Pulmonary artery endothelial cell (primary cell): ENCODE measurements around the gene TNNT2. TPM values are rescaled to one million over a fixed set of nuclear protein-coding genes. Genes with fewer than 3 reads are reported as not detected.

Experiments
- DNase-seq: peaks from one replicate; pipeline ENCODE4 v3.0.0-alpha.2; 2011; ENCODE audit warnings: low read depth, low spot score
- total RNA-seq: library from RNA; depleted of rRNA; stranded (reverse); fragments of >200 nt; gene quantifications from 2 replicates; pipeline ENCODE4 v1.2.3, GENCODE V29; 2014

Gene TNNT2
- not detected in 2 replicates for total RNA-seq

DNA sequence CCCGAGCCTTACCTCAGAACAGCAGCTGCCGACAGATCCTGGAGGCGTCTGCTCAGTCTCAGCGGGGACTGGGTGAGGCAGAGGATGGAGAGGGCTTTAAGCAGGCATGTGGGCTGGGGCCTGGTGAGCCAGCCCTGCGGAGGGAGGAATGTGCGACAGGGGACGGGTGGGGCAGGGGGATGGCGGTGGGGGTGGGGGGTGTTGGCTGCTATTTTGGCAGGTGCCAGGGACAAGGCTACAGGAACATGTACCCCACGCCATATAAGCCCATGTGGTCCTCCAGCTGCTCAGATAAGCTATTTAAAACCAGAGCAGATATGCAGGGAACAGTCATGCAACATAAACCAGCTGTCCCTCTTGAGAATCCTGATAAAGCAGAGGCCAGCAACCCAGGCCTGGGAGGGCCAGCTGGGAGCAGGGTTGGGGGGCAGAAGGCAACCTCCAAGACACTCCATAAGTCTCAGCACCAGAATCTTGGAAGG, at the start of gene TNNT2:
Gene TNNT2, minus strand, starts transcription at position 70 of the 482 bp plus-strand sequence. CDS start 4,426 bp downstream, outside the sequence.
- no peak for DNase-seq

DNA sequence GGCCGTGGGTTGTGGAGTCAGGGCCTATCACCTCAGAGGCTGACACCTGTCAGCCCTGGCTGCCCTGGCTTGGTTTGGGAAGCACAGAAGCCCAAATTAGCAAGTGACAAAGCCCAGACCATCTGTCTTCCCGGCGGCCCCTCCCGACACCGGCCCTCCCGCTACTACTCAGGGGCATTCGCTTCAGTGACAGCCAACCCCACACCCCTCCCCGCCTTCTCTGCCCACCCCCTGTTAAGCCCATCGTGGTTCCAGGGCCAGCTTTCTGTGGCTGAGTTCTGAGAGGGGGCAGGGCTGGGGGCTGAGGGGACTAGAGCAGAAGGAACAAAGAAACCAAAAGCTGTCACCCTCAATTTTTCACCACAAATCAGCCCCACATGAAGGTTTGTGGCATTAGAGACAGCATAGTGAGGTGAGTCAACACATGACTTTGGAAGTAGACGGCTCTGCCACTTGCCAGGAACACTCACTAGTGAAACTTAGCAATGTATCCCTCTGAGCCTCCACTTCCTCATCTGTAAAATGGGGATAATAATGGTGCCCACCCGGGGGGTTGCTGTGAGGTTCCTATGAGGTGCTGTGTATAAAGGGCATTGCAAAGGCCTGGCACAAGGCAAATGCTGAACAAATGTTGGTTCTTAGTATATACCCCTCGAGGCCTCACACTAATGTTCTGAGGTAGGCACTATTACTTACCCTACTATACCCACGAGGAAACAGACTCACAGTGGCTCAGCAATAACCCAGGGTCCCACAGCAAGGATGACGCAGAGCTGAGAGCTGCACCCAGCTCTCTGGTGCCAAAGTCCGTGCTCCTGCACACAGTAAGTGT, 49.2 kb upstream of the TNNT2 start:
- no peak for DNase-seq

DNA sequence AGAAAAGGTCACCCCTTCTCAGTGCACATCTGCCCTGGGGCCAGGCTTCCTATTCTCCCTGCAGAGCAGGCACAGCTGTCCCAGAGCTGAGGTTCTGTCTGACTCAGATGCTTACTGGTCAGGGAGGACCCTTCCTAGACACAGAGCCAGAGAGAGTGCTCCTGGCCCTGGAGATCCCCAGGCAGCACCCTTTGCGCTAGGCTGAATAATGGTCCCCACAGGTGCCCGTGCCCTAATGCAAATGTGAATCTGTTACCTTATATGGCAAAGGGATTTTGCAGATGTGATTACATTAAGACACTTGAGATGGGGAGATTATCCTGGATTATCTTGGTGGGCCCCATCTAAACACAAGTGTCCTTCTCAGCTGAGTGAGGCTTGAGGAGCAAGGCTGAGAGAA, 46.7 kb upstream of the TNNT2 start:
- no peak for DNase-seq

DNA sequence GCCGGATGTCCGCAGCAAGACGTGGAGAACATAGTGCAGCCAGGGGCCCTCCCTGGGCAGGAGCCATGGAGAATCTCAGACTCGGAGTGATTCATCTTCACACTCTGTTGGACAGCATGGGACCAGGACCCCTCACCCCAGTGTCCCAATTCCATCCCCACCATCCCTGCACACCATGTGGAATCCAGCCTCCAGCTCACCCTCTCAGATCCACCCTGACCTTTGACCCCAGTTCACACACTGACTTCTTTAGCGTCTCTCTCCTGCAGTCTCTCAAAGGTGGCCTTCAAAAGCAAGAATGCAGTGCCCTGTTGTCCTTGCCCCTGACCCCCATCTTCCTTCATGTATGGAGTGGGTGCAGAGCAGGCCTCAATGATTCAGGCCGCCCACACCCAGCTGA, 46.2 kb upstream of the TNNT2 start:
- DNase-seq = no peak

DNA sequence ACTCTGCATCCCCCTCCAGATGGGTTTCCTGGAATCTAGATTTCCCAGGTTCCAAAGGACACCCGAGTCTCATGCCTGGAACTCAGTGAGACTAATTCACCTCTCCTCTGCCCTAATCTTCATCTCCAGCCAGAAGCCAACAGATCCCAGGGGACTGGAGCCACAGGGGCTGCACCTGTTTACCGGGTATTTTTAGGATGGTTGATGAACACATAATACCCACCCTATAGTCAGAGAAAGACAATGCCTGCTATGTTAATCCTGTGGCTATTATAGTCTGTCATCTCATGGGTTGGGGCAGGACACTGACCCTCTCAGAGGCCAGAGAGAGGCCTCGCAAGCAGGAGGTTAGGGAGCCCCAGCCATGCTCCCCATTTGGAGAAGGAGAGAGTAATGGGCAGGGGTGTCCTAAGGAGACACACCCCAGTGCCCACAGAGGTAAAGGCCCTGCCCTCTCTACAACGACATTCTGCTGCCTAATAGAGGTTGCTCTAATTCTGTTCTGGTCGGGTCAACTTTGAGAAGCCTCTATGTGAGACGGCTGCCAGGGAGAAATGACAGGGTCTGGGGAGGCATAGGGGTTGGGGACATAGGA, 45.1 kb upstream of the TNNT2 start:
- DNase-seq = no peak

DNA sequence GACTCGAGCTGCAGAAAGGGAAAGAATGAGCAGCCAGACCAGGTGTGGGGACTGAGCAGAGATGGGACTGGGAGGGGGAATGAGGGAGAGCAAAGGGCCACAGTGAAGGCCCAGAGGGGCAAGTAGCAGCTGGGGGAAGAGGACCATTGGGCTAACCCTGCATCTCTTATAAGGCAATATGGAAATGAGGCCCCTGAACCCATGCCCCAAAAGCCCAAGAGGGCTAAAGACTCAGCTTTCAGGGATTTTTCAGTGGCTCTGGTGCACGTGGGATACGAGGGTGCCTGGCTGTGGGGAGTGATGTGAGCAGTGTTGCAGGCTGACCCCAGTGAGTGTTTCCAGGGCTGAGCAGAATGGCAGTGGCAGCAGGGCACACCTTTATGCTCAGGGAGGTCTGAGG, 44.5 kb upstream of the TNNT2 start:
- DNase-seq = no peak

DNA sequence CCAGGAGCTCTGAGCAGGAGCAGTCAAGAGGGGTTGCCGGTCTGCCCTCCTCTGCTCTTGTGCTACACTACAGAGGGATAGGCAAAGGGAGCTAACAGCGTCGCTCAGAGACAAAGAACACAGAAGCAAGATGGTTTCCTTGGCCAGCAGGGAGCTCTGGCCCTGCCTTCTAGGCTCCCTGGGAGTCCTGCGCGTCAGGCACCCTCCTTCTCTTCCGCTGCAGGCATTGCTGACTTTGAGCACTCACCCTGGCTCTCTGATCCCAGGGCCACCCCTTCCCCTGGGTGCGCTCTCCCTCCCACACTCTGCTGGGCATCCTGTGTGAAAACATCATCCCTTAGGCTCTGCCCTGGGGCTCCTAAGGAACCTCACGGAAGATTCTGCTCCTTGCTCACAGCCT, 43.6 kb upstream of the TNNT2 start:
- no peak for DNase-seq

DNA sequence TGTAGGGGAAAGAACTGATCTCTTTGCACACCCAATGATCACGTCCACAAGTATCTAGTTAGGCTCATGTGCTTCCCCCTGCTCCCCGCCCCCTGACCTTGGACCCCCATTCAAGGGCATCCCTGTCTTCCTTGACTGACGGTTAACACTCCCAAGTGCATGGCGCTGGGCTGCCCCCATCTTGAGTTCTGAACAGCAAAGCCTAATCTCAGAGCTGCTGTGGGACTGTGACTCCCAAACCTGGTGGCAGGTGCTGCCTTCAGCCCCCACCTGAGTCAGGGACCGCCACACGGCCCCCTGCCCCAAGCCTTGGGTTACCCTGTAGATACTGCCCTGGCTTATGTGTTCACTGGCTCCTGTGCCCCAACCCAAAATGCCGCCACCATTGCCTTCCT, 43.1 kb upstream of the TNNT2 start:
- no peak for DNase-seq

DNA sequence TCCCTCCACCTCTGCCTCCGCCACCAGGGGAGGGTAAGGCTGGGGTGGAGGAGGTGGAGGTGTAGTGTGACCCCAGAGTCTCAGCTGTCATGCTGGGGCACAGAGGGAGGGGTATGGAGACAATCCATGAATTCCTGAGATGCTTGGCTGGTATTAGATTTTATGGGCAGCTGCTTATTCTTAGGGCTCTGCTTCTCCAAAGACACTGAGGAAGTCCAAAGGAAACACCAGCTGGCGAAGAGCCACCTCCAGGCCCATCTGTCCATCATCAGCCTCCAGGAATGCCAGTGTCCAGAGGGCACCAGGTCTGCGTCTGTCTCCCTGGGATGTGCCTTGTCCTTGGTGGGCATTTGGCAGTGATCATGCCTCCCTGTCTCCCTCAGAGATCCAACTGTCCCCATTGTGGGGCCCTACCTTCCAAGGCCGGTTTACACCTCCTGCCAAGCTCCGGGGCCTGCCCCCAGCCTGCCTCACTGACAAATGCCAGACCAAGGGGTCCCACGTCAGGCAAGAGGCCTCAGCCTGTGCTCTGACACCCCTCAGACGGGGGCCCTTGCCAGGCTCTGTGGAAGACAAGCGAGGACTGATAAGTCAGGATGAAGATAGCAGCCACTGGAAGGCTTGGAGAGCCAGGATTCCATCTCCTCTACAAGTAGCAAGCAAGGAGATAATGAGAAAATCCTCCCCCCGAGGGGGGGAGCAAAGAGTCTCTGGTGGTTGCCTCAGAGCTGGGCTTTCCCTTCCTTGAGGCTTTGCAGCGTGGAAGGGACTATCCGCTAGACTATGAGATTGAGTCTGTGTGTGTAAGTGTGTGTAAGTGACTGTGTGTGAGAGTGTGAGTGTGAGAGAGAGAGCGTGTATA, 42.5 kb upstream of the TNNT2 start:
- no peak for DNase-seq

DNA sequence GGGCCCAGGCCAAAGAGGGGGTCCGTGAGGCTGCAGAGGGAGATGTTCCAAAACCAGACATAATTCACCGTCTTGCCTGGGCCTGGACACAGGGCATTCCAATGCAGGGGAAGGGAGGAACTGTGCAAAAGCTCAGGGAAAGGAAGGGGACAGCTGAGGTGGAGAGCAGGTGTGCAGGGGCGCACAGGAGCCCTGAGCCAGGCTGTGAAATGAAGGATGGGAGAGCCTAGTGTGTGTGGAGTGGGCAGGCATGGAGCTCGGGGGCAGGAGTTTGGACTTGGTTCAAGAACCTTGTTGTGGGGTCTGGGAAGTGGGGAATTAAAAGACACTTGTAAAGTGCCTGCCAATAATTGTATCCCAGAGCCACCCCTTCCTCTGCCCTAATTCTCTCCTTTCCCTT, 41.8 kb upstream of the TNNT2 start:
- DNase-seq = no peak

DNA sequence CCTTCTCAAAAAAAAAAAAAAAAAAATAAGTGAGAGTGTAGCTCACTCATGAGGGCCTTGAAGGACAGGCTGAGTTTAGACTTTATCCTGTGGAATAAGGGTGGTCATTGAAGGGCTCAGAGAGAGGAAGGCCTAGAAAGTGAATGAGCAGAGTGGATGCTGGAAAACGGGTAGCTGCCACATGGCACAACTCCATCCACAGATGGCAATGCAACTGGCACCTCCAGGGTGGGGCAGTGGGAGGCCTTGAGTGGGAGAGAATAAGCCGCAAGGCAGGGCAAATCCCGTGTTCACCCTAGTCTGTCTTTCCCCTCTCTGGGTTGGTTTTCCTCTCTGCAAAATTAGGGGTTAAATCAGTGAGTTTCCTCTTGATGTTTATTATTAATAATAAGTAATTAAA, 41.0 kb upstream of the TNNT2 start:
- no peak for DNase-seq

DNA sequence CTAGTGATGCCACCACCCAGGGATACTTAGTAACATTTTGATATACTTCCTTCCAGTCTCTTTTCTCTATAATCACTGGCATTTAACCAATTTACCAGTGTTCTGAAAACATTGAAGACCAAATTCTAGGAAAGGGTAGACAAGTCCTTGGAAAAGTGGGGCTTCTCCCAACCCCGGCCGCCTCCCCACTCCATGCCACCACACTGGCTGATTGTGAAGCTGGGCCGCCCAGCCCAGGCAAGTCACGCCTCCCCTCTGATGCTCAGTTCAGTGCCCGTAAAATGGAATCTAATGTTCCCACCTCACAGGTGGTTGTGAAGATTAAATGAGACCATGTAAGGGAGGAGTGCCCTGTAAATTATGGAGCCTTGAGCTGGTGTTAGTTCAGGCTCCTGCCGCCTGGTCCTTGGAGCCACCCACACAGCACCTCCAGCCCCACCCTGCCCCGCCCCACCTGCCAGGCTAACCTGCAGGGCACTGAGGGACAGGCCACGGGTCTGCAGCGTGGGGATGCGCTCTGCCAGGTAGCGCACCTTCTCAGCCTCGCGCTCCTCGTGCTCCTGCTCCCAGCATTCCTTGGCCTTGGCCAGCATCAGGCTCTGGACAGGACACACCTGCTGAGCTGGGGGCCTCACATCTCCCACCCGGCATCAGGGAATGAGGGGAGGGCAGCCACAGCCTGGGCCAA, 36.7 kb upstream of the TNNT2 start:
- no peak for DNase-seq

DNA sequence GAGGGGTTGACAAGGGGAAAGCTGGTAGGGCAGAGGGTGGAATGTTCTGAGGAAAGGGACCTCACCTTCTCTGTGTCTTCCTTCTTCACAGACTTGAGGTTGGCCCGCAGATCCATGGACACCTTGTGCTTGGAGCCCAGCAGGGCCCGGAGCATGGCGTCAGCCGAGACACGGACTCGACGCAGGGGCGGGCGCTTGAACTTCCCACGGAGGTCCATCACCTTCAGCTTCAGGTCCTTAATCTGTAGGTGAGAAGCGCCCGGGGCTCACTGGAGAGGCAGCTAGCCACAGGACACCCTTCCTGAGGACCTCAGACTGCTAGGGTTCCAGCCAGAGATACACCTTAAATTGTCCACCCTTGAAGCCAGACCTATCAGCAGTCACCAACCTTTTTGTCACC, 33.8 kb upstream of the TNNT2 start:
- no peak for DNase-seq

DNA sequence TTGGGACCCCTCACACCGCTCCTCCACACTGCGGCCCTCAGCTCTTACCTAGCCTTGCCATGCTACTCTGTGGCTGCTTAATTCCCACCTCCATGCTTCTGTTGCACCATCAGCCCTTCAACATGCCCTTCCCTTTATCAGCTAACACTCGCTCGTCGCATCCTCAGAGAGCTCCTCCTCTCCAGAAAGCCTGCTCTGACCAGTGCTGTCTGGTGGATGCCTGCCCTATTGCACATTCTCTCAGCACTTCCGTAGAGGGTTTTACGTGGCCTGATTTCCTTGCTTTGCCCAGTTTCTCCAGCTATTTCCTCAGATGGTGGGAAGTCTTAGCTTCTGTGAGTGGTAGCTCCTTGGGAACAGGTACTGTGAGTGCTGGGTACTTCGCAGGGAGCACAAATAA, 32.0 kb upstream of the TNNT2 start:
- no peak for DNase-seq

DNA sequence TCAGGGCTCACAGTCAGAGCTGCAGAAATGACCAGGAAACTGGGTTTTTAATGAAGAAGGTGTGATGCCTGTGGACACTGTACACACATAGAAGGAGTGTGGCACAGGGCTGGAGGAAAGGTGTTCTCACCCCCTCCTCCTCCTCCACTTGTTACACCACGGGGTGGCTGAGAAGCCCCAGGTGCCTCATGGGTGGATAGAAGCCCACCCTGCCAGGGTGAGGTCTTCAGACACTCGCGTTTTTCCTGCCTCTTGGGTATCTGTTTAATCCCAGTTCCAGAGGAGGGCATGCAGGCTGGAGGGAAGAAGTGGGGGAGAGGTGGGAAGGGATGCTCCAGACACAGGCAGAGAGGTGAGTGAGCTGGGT, 31.3 kb upstream of the TNNT2 start:
- DNase-seq = no peak

DNA sequence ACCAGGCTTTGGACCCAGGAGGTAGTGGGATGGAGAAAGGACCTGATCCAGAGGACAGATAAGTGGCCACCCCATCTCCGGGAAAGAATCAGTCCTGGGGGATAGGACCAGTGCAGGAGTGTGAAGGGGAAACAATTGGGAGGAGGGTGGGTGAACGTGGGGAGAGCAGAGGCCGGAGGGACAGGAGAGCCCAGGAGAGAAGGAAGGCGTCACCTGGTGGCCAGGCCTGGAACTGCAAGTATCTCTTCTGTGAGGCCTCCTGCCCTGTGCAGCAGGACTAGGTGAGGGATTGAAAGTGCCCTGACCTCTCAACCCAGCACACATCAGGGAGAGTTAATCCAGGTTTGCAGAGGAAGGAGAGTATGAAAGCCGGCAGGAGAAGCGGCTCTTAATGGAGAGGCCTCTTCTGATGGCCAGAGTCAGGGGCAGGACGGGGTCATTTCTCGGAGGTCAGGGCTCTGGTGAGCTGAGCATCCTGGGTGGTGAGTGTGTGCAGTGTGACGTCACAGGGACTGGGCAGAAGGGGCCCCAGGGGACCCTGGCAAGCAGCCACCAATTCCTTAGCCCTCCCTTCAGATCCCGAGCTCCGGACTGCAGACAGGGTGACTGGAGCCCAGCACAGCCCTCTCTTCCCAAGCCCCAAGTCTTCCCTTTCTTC, 30.8 kb upstream of the TNNT2 start:
- peak; percentile 20 for DNase-seq

DNA sequence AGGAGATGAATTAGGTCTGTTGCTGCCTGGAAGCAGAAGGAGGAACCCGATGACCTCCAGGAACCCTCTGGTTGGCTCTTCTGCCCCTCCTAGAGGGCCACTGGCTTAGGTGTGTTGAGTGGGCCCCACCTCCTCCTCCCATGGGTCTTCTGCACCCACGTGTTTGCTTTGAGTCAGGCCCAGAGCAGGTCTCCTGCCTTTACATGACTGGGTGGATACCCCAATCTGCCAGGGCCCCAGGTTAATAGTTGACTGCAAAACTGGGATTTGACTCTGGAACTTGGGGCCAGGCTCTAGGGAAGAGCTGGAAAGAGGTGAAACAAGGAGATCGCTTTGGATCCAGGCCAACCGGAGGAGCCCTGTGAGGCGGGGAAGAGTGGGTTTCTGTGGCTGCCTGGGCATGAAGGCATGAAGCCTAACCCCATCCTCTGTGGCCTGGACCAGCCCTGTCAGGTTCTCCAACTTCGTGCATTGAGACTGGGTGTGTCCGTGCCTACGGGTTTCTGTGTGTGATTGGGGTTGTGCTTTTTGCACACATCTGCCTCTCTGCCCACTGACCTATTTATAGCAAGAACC, 29.4 kb upstream of the TNNT2 start:
- DNase-seq = no peak

DNA sequence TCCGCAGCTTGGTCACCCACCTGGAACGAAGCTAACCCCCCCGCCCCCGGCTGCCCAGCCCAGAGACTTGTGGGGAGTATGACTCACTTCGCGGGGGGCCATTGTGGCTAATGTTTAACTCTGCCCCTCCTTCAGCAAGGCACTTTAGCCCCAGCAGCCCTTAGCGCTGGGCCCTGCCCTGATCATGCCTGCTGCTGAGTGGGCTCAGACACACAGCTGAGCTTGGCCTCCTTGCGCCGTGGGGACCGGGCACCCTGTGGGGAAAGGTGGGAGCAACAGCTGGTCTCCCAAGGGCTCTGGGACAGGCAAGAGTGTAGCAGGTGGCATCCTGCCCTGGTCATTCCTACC, 28.0 kb upstream of the TNNT2 start:
- no peak for DNase-seq

DNA sequence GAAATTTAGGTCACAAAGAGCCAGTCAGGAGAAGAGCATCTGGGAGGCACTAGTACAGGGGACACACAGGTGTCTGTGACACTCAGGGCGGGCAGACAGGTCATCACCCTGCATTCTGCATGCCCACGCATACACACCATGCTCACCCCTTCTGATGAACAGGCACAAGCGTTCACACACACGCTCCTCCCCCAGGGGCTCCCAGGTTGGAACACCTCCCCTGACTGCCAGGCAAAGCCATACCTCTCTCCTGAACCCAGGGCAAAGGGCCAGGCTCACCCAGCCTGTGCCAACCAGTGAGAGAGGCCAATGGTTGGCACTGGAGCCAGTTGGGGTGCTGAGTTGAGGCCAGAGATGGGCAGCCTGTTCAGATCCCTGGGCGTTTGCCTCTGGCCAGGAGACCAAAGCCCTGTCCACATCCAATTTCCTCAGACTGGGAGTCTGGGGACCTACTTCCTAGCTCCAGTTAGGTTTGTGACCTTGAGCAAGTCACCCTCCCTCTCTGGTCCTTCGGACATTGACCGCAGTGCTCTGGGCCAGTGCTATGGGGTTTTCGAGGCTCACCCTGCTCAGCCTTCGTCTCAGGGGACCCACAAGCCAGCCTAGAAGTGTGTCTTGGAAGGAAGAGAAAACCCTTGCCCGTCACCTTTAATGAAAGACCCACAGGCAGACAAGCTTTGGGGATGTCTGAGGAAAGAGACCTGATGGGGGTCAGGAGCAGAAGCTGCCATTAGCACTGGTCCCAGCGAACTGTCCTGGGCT, 27.4 kb upstream of the TNNT2 start:
- no peak for DNase-seq

DNA sequence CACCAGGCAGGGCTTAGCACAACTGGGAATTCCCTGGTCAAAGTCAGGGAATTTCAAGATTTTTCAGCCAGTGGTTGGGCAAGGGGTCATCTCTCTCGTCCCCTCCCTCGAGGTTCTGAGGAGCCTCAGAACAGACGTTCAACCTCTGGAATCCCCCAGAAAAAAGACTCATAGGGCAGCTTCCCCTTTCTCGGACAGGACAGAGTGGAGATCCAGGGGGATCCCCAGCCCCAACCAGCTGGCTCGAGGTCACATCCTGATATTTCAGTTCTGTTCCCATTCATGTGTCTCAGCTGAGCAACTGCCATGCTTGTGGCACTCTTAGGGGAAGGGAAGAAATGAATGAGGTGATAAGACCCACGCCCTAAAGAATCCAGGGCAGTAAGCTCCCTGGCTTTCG, 26.6 kb upstream of the TNNT2 start:
- DNase-seq = no peak
